Upper lobe of left lung (tissue), 4 donors: Measurements from ENCODE around the gene PFDN2.

Source experiments
- EP300 ChIP-seq, 4 donors: sonication (generic); formaldehyde crosslinking; IDR thresholded peaks; one replicate each; pipeline ENCODE4 v1.5.1; 2017; ENCODE audit warnings: antibody characterized with exemption in 4 of 4, control low read depth in 2 of 4
- POLR2A ChIP-seq, 4 donors: fragments of 450-650 bp; IDR thresholded peaks; one replicate each; pipeline ENCODE4 v1.5.1; 2016 to 2017; ENCODE audit warnings: antibody characterized with exemption in 4 of 4, mild to moderate bottlenecking in 2 of 4
- POLR2AphosphoS5 ChIP-seq, 2 donors: sonication (generic); formaldehyde crosslinking; IDR thresholded peaks; one replicate each; pipeline ENCODE4 v1.5.1; 2017; ENCODE audit warnings: antibody characterized with exemption in 2 of 2
- TF ChIP-seq, protein P1 (sequence below), 6 experiments: fragments of 450-650 bp in 4 of 6; fragments of 200-600 bp in 2 of 6; sonication (generic) in 2 of 6; IDR thresholded peaks; one replicate each; pipeline ENCODE4 v1.5.1; 2016 to 2019; ENCODE audit warnings: antibody characterized with exemption in 6 of 6

- TF ChIP-seq, protein P1, sequence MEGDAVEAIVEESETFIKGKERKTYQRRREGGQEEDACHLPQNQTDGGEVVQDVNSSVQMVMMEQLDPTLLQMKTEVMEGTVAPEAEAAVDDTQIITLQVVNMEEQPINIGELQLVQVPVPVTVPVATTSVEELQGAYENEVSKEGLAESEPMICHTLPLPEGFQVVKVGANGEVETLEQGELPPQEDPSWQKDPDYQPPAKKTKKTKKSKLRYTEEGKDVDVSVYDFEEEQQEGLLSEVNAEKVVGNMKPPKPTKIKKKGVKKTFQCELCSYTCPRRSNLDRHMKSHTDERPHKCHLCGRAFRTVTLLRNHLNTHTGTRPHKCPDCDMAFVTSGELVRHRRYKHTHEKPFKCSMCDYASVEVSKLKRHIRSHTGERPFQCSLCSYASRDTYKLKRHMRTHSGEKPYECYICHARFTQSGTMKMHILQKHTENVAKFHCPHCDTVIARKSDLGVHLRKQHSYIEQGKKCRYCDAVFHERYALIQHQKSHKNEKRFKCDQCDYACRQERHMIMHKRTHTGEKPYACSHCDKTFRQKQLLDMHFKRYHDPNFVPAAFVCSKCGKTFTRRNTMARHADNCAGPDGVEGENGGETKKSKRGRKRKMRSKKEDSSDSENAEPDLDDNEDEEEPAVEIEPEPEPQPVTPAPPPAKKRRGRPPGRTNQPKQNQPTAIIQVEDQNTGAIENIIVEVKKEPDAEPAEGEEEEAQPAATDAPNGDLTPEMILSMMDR (IDR thresholded peaks at IDR 0.05), result no peak
- TF ChIP-seq EP300 (IDR thresholded peaks at IDR 0.05) (no peak), POLR2A (IDR thresholded peaks at IDR 0.05) (no peak), POLR2AphosphoS5 (IDR thresholded peaks at IDR 0.05) (no peak)
These were observed 31.4 kb downstream of the PFDN2 start for GRCh38 chr1:161086457-161086856.
